Stimulated activated naive B cell treated with anti-CD40 and anti-IgM and Interleukin-4, amounts not matched to agents 10 μg/mL and 1 μg/mL and 100 μg/mL, for 72 hours (primary cell): ENCODE measurements around the gene JDP2.

Experiments used
- ATAC-seq, 2 donors: fragments of 150-1000 bp; cut with Tn5 transposase; replicated peaks; 2 replicates each; pipeline ENCODE4 v1.10.0; 2021; ENCODE audit warnings: moderate library complexity in 1 of 2
- DNase-seq: peaks from one replicate; pipeline ENCODE4 v3.0.0; 2021
- H3K27ac Mint-ChIP-seq: one replicate; pipeline ENCODE4 v1.8.0; 2022; ENCODE audit warnings: mild to moderate bottlenecking, mixed read lengths
- H3K27me3 Mint-ChIP-seq, 2 donors: one replicate each; pipeline ENCODE4 v1.8.0; 2022; ENCODE audit warnings: mixed read lengths in 2 of 2
- H3K36me3 Mint-ChIP-seq, 2 donors: one replicate each; pipeline ENCODE4 v1.8.0; 2022; ENCODE audit warnings: mixed read lengths in 2 of 2, mild to moderate bottlenecking in 1 of 2
- H3K4me1 Mint-ChIP-seq, 2 donors: one replicate each; pipeline ENCODE4 v1.8.0; 2022; ENCODE audit warnings: mixed read lengths in 2 of 2, mild to moderate bottlenecking in 1 of 2
- H3K4me3 Mint-ChIP-seq, 2 donors: one replicate each; pipeline ENCODE4 v1.8.0; 2022; ENCODE audit warnings: mild to moderate bottlenecking in 2 of 2, mixed read lengths in 2 of 2, moderate library complexity in 1 of 2
- H3K9me3 Mint-ChIP-seq, 2 donors: one replicate each; pipeline ENCODE4 v1.8.0; 2022; ENCODE audit warnings: mixed read lengths in 2 of 2, mild to moderate bottlenecking in 1 of 2

Gene JDP2

DNA sequence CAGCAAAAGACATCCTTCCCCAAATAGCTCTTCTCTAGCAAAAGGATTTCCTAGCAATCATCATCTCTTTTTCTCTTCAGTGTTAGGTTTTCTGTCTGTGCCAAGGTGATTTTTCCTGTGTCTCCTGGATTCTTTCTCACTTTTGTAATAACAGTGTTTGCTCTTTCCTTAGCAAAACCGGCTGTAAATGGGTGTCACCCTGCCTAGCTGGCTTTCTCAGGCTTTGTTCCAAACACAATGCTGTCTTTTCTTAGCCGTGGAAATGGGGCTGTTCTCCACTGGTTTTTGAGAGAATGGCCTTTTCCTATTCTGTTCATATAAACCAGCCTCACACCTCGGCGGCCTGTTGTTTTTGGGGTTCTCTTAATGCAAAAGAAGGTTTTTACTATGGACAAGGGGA, 21.9 kb downstream of the JDP2 start:
- Mint-ChIP-seq H3K4me3 (no peak overlapping the region), H3K36me3 (peaks cover 2 to 10% of the 10 kb centered on the region in 2 donors), H3K27ac (no peak overlapping the region), H3K27me3 (no peaks in the 10 kb centered on the region), H3K9me3 (no peaks in the 10 kb centered on the region), H3K4me1 (peaks cover 1 to 9% of the 10 kb centered on the region in 2 donors)
- ATAC-seq (no peak), DNase-seq (no peak)

DNA sequence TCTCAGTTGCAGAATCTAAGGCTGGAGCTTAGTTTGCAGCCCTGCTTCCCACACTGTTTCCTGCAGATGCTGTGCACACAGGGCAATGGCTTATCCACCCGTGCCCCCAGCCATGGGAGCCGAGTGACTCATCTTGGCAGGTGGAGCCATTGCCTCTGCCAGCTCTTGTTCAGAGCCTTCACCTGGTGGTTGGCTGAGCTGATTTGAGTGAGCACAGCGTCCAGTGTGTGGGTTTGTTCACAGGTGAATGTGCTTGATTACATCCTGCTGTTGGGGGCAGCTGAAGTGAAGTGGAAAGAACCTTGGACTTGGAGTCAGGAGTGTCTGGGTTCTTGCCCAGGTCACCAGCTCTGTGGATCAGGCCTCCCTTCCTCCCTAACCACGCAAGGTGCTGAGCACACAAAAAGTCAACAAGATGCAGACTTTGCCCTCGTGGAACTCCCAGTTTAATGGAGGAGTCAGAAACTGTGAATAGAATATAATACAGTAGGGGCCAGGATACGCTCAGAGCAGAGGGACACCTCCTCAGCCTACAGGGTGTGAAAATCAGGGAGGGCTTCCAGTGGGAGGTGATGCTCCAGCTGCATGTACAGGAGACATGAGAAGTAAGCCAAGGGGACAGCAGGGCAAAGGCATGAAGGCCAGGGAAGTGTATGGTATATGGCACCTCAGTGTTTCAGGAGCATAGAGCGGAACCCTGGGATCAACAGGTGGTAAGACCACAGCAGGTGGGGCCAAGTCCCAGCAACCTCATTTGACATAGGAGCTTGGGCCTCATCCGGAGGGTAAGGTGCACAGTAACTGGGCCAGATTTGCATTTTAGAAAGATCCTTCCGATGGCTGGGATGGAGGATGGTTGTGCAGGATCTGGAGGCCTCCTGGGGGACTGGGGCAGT, 22.8 kb downstream of the JDP2 start:
- Mint-ChIP-seq H3K4me3 (no peak overlapping the region), H3K36me3 (peaks cover 2 to 10% of the 10 kb centered on the region in 2 donors), H3K27me3 (no peaks in the 10 kb centered on the region), H3K9me3 (no peaks in the 10 kb centered on the region), H3K27ac (no peak overlapping the region), H3K4me1 (peaks cover 1 to 9% of the 10 kb centered on the region in 2 donors)
- DNase-seq = no peak
- ATAC-seq = no peak

GRCh38 chr14:75452324-75452723, 24.5 kb downstream of the JDP2 start:
- peaks cover 2 to 10% of the 10 kb centered on the region in 2 donors for H3K36me3 Mint-ChIP-seq
- peaks cover 0 to 9% of the 10 kb centered on the region in 2 donors for H3K4me1 Mint-ChIP-seq
- no peak overlapping the region for H3K4me3 Mint-ChIP-seq
- no peaks in the 10 kb centered on the region for H3K27me3 Mint-ChIP-seq
- H3K9me3 Mint-ChIP-seq = no peaks in the 10 kb centered on the region
- ATAC-seq = no peak
- H3K27ac Mint-ChIP-seq = no peak overlapping the region
- no peak for DNase-seq

- peaks cover 0 to 9% of the 10 kb centered on the region in 2 donors for H3K4me1 Mint-ChIP-seq
- ATAC-seq (no peak), DNase-seq (no peak)
- H3K27ac Mint-ChIP-seq = no peak overlapping the region
- no peaks in the 10 kb centered on the region for H3K9me3 Mint-ChIP-seq
- H3K4me3 Mint-ChIP-seq = no peak overlapping the region
- peaks cover 2 to 10% of the 10 kb centered on the region in 2 donors for H3K36me3 Mint-ChIP-seq
- H3K27me3 Mint-ChIP-seq = no peaks in the 10 kb centered on the region
Measured at GRCh38 chr14:75452900-75453816, 25.3 kb downstream of the JDP2 start.

GRCh38 chr14:75453817-75454434, 26.1 kb downstream of the JDP2 start:
- Mint-ChIP-seq H3K9me3 (no peaks in the 10 kb centered on the region), H3K4me1 (peaks cover 6 to 15% of the 10 kb centered on the region in 2 donors), H3K36me3 (peaks cover 2 to 10% of the 10 kb centered on the region in 2 donors), H3K27me3 (no peaks in the 10 kb centered on the region), H3K4me3 (no peak overlapping the region), H3K27ac (peak overlapping the region; percentile 68)
- no peak for DNase-seq
- ATAC-seq = peak; percentile 82 to 86

GRCh38 chr14:75454963-75455546, 27.2 kb downstream of the JDP2 start:
- Mint-ChIP-seq H3K27ac (no peak overlapping the region), H3K4me3 (no peak overlapping the region), H3K9me3 (no peaks in the 10 kb centered on the region), H3K27me3 (no peaks in the 10 kb centered on the region), H3K36me3 (peaks cover 0 to 10% of the 10 kb centered on the region in 2 donors), H3K4me1 (peaks cover 9 to 20% of the 10 kb centered on the region in 2 donors)
- ATAC-seq = no peak
- DNase-seq = no peak

DNA sequence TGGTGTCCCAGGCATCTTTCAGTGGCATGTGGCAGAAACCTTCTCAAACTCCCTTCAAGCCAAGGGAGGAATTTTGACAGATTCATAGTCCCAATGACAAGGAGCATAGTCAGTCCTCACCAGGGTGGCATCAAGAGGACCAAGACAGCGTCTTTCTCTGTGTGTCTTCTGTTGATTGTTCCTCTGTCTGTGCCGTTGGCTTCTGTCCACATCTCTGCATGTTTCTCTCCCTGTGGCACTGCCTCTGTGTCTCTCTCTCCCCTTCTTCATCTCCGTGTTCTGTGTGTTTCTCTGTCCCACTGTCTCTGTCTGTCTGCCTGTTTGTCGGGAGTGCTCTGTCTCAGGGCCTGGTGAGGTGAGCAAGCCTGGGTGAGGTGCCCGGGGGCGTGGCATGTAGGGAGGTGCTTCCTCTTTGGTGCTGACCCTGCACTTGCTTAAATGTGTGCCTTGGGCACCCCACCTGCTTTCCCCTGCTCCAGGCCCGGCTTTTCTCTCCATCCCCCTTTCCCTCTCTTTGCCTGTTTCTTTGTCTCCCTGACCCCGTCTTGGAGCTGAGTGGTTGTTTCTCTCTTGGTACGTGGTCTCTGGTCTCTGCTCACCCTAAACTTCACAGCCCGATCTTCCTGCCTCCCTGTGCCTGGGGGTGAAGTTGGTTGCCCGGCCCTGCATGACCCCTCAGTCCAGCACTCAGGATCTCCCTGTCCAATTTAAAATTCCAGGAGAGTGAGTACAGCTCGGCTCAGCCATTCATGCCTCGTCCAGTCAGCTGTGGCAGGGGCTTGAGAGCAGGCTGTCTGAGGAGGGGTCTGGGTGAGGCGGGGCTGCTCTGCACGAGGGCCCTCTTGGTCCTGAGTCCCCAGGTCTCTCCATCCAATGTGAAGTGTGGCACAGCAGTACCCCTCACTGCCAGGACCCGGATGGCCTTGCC, 28.5 kb downstream of the JDP2 start:
- no peak overlapping the region for H3K4me3 Mint-ChIP-seq
- DNase-seq (no peak), ATAC-seq (no peak)
- no peaks in the 10 kb centered on the region for H3K27me3 Mint-ChIP-seq
- peaks cover 1 to 6% of the 10 kb centered on the region in 2 donors for H3K36me3 Mint-ChIP-seq
- H3K4me1 Mint-ChIP-seq = peaks cover 9 to 20% of the 10 kb centered on the region in 2 donors
- H3K9me3 Mint-ChIP-seq = no peaks in the 10 kb centered on the region
- H3K27ac Mint-ChIP-seq = no peak overlapping the region

DNA sequence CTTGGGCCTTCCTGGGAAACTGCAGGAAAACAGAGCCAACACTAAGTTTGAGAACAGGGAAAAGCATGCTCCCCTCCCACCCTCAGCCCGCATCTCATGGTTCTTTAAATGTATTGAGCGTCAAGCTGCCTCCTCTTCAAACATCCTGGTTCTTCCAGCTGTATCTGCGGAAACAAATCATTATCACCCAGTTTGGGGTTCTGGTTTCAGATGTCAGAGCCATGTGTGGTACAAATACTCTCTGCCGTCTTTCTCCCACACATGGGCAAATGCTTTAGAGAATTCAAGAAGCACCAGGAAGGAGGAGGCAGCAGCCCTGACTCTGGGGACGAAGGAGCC, 29.1 kb downstream of the JDP2 start:
- no peak overlapping the region for H3K27ac Mint-ChIP-seq
- H3K36me3 Mint-ChIP-seq = peaks cover 3 to 4% of the 10 kb centered on the region in 2 donors
- H3K27me3 Mint-ChIP-seq = no peaks in the 10 kb centered on the region
- no peak overlapping the region for H3K4me3 Mint-ChIP-seq
- H3K4me1 Mint-ChIP-seq = peaks cover 9 to 20% of the 10 kb centered on the region in 2 donors
- ATAC-seq = no peak
- no peaks in the 10 kb centered on the region for H3K9me3 Mint-ChIP-seq
- no peak for DNase-seq

DNA sequence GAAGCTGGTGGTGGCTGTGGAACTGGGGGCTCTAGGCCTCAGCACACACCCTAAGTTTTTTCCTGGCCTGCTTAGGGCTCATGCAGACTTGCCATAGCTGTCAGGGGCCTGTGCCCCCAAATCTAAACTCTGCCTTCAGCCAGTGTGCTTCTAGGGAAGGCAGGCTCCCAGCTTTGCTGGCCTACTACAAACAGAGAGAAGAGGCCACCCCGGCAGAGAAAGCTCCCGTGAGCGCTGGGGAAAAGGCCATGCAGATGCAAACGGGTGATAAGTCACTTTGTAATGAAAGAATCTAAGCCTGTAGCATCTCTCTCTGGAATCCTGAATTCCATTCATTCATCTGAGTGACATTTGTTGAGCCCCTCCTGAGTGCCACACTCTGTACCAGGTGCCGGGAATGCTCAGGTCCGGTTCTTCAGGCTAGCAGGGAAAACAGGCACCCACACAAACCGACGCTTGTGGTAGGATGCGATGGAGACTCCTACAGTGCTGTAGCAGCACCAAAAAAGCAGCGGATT, 29.9 kb downstream of the JDP2 start:
- ATAC-seq (no peak), DNase-seq (no peak)
- Mint-ChIP-seq H3K4me3 (no peak overlapping the region), H3K4me1 (peaks cover 9 to 20% of the 10 kb centered on the region in 2 donors), H3K27ac (no peak overlapping the region), H3K9me3 (no peaks in the 10 kb centered on the region), H3K27me3 (no peaks in the 10 kb centered on the region), H3K36me3 (peaks cover 3 to 7% of the 10 kb centered on the region in 2 donors)

GRCh38 chr14:75458305-75458704, 30.5 kb downstream of the JDP2 start:
- peaks cover 9 to 19% of the 10 kb centered on the region in 2 donors for H3K4me1 Mint-ChIP-seq

GRCh38 chr14:75459099-75459741, 31.4 kb downstream of the JDP2 start:
- no peak for DNase-seq
- Mint-ChIP-seq H3K4me1 (peaks cover 9 to 11% of the 10 kb centered on the region in 2 donors), H3K27ac (no peak overlapping the region), H3K4me3 (no peak overlapping the region), H3K27me3 (no peaks in the 10 kb centered on the region), H3K9me3 (no peaks in the 10 kb centered on the region), H3K36me3 (peaks cover 3 to 7% of the 10 kb centered on the region in 2 donors)
- peak; percentile 54 to 64 for ATAC-seq

More at GRCh38 chr14:75458305-75458704, 30.5 kb downstream of the JDP2 start:
- no peak overlapping the region for H3K4me3 Mint-ChIP-seq
- H3K27me3 Mint-ChIP-seq = no peaks in the 10 kb centered on the region
- H3K36me3 Mint-ChIP-seq = peaks cover 3 to 7% of the 10 kb centered on the region in 2 donors
- no peaks in the 10 kb centered on the region for H3K9me3 Mint-ChIP-seq
- ATAC-seq (no peak), DNase-seq (no peak)
- peak overlapping the region; percentile 66 for H3K27ac Mint-ChIP-seq

DNA sequence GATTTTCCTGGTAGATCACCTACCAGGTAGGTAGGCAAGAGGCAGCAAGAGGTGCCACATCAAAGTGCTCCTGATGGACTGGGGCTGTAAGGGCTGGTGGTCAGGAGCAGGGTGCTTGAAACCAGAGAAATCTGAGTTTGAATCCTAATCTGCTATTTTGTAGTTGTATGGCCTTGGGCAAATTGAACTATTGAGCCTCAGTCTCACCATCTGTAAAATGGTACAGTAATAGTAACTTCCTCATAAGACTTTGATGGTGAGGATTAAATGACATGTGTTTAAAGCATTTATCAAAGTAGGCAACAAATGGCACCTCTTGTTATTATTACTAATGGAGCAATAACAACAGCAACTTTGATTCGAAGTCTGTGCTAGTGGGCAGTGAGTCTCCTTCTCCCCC, 32.0 kb downstream of the JDP2 start:
- no peaks in the 10 kb centered on the region for H3K27me3 Mint-ChIP-seq
- no peaks in the 10 kb centered on the region for H3K9me3 Mint-ChIP-seq
- H3K4me3 Mint-ChIP-seq = no peak overlapping the region
- no peak overlapping the region for H3K27ac Mint-ChIP-seq
- DNase-seq (no peak), ATAC-seq (no peak)
- peaks cover 3 to 7% of the 10 kb centered on the region in 2 donors for H3K36me3 Mint-ChIP-seq
- H3K4me1 Mint-ChIP-seq = peaks cover 9 to 11% of the 10 kb centered on the region in 2 donors
